SU-DHL-6 (cell line): ENCODE results near the gene PPP6R3.

Experiments
- H2AFZ ChIP-seq: fragments of 200-600 bp; sonication (generic); 2 replicates; pipeline ENCODE4 v1.6.1; 2014; ENCODE audit warnings: low read depth, mild to moderate bottlenecking, moderate library complexity, mixed read lengths, antibody characterized with exemption, low read length; ENCODE audit not compliant: severe bottlenecking
- H3F3A ChIP-seq: fragments of 200-600 bp; shearing (Covaris generic); 2 replicates; pipeline ENCODE4 v1.6.0; 2016; ENCODE audit warnings: antibody characterized with exemption, mild to moderate bottlenecking; ENCODE audit not compliant: insufficient read depth
- H3K27ac ChIP-seq: fragments of 200-600 bp; sonication (generic); 2 replicates; pipeline ENCODE4 v1.5.1; 2016; ENCODE audit warnings: low read depth, mild to moderate bottlenecking, low read length, moderate library complexity, mixed read lengths
- H3K27me3 ChIP-seq: fragments of 200-600 bp; sonication (generic), shearing (Covaris generic); 2 replicates; pipeline ENCODE4 v1.6.0; 2014; ENCODE audit warnings: mild to moderate bottlenecking, low read length
- H3K36me3 ChIP-seq: fragments of 200-600 bp; sonication (generic); 2 replicates; pipeline ENCODE4 v1.6.1; 2014; ENCODE audit warnings: mild to moderate bottlenecking, low read length, mixed read lengths
- H3K4me2 ChIP-seq: fragments of 300-600, 200-600 bp; shearing (Covaris generic), sonication (generic); 2 replicates; pipeline ENCODE4 v1.6.0; 2014; ENCODE audit warnings: low read length, low read depth, mild to moderate bottlenecking; ENCODE audit not compliant: poor library complexity, severe bottlenecking
- H3K4me3 ChIP-seq: fragments of 200-600 bp; sonication (generic); 2 replicates; pipeline ENCODE4 v1.5.1; 2014; ENCODE audit warnings: antibody characterized with exemption, low read length, mild to moderate bottlenecking, mixed read lengths; ENCODE audit not compliant: insufficient read depth, poor library complexity, severe bottlenecking
- H3K79me2 ChIP-seq: fragments of 200-600 bp; sonication (generic); 2 replicates; pipeline ENCODE4 v1.6.1; 2014; ENCODE audit warnings: mild to moderate bottlenecking, low read length, moderate library complexity; ENCODE audit not compliant: insufficient read depth
- H3K9ac ChIP-seq: fragments of 200-600 bp; sonication (generic); 2 replicates; pipeline ENCODE4 v1.7.0; 2014; ENCODE audit warnings: mild to moderate bottlenecking, low read length
- H3K9me2 ChIP-seq: fragments of 200-600 bp; sonication (generic); replicated peaks from 2 replicates; pipeline ENCODE4 v1.6.1; 2014; ENCODE audit warnings: low read length; ENCODE audit not compliant: insufficient read depth
- H3K9me3 ChIP-seq: fragments of 200-600 bp; sonication (generic); 2 replicates; pipeline ENCODE4 v1.6.1; 2014; ENCODE audit warnings: low read length, mixed read lengths; ENCODE audit not compliant: insufficient read depth
- H4K20me1 ChIP-seq: fragments of 200-600 bp; sonication (generic); 2 replicates; pipeline ENCODE4 v1.6.1; 2014; ENCODE audit warnings: low read depth, mild to moderate bottlenecking, antibody characterized with exemption, low read length, moderate library complexity, mixed read lengths
- EZH2phosphoT487 ChIP-seq: fragments of 200-600 bp; sonication (generic), shearing (Covaris generic); conservative IDR thresholded peaks from 2 replicates; pipeline ENCODE4 v1.6.1; 2018; ENCODE audit warnings: mild to moderate bottlenecking, antibody characterized with exemption, low read length, moderate library complexity, mixed read lengths
- TF ChIP-seq, protein P1 (sequence below): fragments of 200-600 bp; sonication (generic); IDR thresholded peaks from one replicate; pipeline ENCODE4 v1.5.1; 2017; ENCODE audit warnings: antibody characterized with exemption, mild to moderate bottlenecking, low read length, moderate library complexity; ENCODE audit not compliant: insufficient read depth, poor library complexity, severe bottlenecking

The PPP6R3 gene

DNA sequence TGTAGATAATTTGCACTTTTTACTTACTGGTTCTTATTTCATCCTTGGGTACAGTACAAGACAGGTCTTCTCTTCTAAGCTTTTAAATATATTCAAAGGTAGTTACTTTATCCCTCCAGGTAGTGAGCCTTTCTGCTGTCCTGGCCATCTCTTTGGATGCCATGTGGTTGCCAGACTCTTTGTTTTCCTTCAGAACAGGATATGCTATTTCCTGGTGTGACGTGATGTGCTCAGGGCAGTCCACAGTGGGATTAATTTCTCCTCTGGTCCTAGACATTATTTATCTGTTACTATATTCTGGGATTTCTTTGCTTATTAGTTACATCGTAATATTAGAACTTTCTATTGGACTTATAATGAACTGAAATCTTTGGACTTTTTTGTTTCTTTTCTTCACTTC lies 63.7 kb downstream of the PPP6R3 start:
- peaks cover 25% of the 10 kb centered on the region for H3K36me3 ChIP-seq
- peaks cover 10% of the 10 kb centered on the region; the same call in 1 of the 2 replicates for H4K20me1 ChIP-seq
- H3K4me2 ChIP-seq: no peak overlapping the region

GRCh38 chr11:68524681-68525080 lies 64.1 kb downstream of the PPP6R3 start:
- Histone ChIP-seq H3K27me3 (no peaks in the 10 kb centered on the region), H3K9me2 (no peaks in the 10 kb centered on the region), H3K27ac (no peak overlapping the region), H3K9ac (no peak overlapping the region), H3K4me2 (no peak overlapping the region), H2AFZ (no peak overlapping the region), H3K36me3 (peaks cover 25% of the 10 kb centered on the region), H3F3A (no peaks in the 10 kb centered on the region), H3K9me3 (no peaks in the 10 kb centered on the region), H4K20me1 (peaks cover 7% of the 10 kb centered on the region; the same call in 1 of the 2 replicates), H3K4me3 (no peak overlapping the region), H3K79me2 (peaks cover 96% of the 10 kb centered on the region)
- TF ChIP-seq, protein P1, sequence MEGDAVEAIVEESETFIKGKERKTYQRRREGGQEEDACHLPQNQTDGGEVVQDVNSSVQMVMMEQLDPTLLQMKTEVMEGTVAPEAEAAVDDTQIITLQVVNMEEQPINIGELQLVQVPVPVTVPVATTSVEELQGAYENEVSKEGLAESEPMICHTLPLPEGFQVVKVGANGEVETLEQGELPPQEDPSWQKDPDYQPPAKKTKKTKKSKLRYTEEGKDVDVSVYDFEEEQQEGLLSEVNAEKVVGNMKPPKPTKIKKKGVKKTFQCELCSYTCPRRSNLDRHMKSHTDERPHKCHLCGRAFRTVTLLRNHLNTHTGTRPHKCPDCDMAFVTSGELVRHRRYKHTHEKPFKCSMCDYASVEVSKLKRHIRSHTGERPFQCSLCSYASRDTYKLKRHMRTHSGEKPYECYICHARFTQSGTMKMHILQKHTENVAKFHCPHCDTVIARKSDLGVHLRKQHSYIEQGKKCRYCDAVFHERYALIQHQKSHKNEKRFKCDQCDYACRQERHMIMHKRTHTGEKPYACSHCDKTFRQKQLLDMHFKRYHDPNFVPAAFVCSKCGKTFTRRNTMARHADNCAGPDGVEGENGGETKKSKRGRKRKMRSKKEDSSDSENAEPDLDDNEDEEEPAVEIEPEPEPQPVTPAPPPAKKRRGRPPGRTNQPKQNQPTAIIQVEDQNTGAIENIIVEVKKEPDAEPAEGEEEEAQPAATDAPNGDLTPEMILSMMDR: no peak
- TF ChIP-seq EZH2phosphoT487: no peak

More for the DNA sequence above, 63.7 kb downstream of the PPP6R3 start:
- Histone ChIP-seq H3K4me3 (no peak overlapping the region), H3K9ac (no peak overlapping the region), H3K9me2 (no peaks in the 10 kb centered on the region), H3F3A (no peaks in the 10 kb centered on the region), H3K27ac (no peak overlapping the region), H3K9me3 (no peaks in the 10 kb centered on the region), H3K79me2 (peaks cover 96% of the 10 kb centered on the region), H3K27me3 (no peaks in the 10 kb centered on the region), H2AFZ (no peak overlapping the region)
- TF ChIP-seq EZH2phosphoT487: no peak
- TF ChIP-seq, protein P1: no peak

- no peaks in the 10 kb centered on the region for H3F3A ChIP-seq
- H3K9ac ChIP-seq: no peak overlapping the region
- H3K9me2 ChIP-seq: no peaks in the 10 kb centered on the region
- H3K9me3 ChIP-seq: no peaks in the 10 kb centered on the region
- H3K36me3 ChIP-seq: peaks cover 25% of the 10 kb centered on the region
- H3K79me2 ChIP-seq: peaks cover 96% of the 10 kb centered on the region
- no peaks in the 10 kb centered on the region for H3K27me3 ChIP-seq
- H3K4me2 ChIP-seq: no peak overlapping the region
- peaks cover 13% of the 10 kb centered on the region; the same call in 1 of the 2 replicates for H4K20me1 ChIP-seq
- TF ChIP-seq, protein P1: no peak
- TF ChIP-seq EZH2phosphoT487: no peak
- no peak overlapping the region for H3K4me3 ChIP-seq
- H2AFZ ChIP-seq: no peak overlapping the region
- no peak overlapping the region for H3K27ac ChIP-seq
These were observed 64.8 kb downstream of the PPP6R3 start for GRCh38 chr11:68525336-68525735.
